AG20443 (cell line): ENCODE data around the gene VCP.
A peak's percentile ranks its signal among the peaks of the same experiment; 100 is the strongest.

ENCODE experiments used
- DNase-seq: peaks from one replicate; pipeline ENCODE4 v3.0.0; 2012; ENCODE audit warnings: low spot score, mixed read lengths

VCP gene

DNA sequence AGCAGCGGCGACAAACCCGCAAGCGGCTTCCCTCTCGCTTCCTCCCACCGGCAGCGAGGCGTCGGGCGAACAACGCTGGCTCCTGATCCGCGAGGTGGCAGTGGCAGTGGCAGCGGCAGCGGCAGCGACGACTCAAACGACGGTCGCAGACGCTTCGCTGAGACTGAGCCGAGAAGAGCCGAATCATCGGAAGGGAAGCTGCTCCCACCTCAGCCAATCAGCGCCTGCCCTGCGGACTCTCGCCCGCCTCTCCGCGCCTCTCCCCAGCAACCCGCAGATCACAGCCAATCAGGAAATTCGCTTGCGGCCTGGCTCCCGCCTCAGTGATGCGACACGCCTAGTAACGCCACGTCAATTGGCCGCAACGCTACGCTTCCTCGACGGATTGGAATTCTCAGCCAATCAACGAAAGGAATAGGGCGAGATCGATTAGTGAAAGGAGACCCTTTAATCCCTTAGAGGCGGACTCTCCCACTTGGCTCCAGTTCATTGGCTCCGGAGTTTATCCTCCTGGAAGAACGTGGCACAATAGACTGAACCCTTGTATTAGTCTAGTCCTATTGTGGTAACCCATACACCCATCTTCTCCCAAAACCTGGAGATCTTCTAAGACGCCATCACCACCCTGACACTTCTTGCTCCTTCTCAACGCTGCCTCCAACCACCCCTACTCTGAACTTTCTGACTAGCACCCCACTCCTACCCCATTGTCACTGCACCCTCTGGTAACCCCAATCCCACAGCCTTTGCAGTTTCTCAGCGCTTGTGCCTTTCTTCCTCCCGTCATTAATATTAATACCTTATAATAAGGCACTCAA lies at the start of gene VCP:
TSS of gene VCP (minus strand) at position 165 of the 818 bp plus-strand sequence. CDS start 272 bp downstream, outside the sequence.
- DNase-seq: peak; percentile 99

DNA sequence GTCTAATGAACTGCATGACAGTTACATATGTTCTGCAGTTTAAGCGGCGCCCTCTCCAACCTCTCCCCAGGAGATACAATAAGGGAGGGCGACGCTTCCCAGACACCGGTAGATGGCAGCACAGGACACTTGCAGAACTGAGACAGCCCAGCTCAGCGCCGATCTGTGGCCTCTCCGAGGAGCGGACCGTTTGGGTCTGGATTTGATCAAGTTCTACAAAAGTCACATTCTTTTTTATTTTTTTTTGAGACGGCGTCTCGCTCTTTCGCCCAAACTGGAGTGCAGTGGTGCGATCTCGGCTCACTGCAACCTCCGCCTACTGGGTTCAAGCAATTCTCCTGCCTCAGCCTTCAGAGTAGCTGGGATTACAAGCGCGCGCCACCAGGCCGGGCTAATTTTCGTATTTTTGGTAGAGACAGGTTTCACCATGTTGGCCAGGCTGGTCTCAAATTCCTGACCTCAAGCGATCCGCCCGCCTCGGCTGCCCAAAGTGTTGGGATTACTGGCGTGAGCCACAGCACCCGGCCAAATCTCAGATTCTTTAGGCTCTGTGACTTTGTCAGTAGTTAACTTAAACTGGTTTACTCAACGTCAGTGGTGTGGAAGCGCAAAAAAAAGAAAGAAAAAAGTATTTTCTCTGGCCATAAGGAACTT lies 44.6 kb upstream of the VCP start:
- DNase-seq: peak; percentile 89

DNA sequence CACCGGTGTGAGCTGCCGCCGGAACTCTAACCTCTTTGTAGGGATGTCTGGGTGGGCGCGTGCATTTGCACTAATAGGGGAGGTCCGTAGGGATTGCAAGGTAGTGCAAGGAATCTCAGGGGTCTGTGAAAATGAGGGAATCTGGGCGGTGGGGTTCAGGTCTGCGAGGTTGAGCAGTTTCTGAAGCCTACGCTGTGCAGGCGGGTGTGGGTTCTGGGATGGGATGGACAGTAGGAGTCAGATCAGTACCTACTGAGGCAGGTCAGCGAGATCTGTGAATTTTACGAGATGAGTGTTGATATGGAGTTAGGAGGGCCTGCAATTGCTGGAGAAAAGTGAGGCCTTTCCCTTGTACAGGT lies 44.1 kb upstream of the VCP start:
- no peak for DNase-seq

DNA sequence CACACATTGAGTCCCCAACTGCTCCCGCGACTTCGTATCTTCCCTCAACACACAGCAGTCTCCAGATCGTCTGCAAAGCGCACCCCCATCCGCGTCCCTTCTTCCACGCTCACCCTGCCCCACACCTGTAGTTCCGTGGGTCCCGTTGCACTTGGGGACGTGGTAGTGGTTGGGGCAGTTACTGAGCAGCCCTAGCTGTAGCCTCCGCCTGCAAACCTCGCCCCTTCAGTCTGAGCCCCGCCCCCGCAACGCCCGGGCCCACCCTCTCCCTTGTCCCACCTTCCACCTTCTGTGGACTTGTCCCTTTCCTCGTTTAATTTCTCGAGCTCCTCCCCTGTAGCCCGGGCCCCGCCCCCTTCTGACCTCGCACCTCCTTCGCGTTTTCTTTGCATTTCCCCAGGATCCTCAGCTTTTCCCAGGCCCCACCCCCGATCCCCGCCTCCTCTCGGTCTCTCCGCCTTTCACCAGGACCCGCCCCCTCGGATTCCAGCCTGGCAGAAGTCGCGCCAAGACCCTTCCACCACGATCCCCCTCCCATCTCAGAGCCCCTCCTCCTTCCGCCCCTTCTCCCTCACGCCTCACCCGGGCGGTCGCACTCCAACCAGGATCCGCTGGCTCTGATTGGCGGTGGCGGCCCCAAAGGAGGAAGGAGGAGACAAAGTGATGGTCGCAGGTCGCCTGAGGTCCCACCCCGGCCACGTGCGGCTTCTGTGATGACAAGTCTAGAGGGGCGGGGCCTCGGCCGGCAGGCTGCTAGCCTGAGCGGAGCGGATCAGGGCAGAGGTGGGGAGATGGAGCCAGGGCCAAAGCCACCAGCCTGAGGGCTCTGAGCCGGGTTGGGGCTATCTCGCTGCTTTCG lies 43.5 kb upstream of the VCP start, which contains the start of gene ATOSB:
TSS of gene ATOSB (minus strand) at position 183 of the 859 bp plus-strand sequence. CDS start 7,588 bp downstream, outside the sequence.
- peak; percentile 92 for DNase-seq

DNA sequence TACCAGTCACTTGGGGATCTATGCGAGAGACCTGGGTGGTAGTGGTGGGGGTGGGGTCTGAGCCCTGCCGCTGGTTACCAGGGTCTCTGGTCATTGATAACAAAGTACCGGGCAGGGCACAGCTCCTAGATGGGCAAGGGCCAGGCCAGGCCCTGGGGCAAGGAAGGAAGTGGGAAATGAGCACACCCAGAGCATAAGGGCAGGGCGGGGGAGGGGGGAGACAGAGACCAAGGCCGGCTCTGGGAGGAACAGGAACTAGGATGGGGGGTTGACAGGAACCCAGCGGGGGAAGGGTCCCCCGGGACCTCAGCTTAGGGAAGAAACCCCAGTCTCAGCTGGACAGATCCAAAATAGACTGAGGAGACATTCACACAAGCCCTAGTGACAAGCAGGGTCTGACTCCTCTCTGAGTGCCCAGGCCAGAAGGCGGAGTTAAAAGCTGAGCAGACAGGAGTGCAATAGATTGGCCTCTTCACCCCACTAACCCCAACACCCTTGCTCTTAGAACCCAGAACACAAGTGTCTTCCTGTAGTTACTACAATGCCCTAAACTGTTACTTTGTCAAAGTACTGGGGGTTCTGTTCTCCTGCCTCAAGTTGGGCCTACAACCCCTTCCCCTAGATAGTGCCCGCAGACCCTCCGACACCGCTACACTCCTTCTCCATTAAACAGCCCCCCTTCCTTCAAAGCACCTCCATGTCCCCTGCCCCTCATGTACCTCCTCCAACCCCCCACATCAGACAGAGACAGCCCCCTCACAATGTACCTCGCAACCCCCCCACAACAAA lies 42.6 kb upstream of the VCP start:
- DNase-seq: peak; percentile 22

DNA sequence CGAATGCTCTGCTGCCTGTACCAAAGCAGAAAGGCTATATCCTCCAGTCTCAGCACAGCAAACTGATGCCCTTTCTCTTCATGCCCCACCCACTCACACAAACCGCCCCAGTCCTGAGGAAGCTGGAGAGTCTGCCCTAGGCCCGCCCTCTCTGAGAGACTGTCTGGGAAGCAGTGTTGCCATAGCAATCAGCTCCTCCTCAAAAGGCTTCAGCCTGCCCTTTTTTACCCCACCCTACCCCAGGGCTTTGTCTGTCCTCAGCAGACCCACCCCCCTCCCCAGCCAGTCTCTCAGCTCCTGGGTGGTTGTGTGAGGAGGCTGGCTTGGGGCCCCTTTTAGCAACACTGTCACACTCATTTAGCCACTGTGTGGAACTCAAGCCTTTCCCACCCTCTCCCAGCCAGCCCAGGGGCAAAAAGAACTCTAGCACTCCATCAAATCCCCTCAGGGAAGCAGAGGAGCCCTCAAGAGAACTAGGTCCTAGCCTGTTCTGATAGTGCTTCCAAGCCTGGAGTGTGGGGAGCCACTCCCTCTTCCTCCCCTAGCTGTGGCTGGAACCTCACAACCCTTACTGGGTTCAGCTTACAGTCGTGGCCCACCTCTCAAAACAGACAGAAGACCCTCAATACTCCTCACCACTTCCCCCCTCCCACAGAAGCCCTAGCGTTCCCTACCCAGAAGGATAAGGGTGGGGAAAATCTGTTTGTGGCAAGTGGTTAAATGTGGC lies 41.9 kb upstream of the VCP start:
- peak; percentile 89 for DNase-seq

DNA sequence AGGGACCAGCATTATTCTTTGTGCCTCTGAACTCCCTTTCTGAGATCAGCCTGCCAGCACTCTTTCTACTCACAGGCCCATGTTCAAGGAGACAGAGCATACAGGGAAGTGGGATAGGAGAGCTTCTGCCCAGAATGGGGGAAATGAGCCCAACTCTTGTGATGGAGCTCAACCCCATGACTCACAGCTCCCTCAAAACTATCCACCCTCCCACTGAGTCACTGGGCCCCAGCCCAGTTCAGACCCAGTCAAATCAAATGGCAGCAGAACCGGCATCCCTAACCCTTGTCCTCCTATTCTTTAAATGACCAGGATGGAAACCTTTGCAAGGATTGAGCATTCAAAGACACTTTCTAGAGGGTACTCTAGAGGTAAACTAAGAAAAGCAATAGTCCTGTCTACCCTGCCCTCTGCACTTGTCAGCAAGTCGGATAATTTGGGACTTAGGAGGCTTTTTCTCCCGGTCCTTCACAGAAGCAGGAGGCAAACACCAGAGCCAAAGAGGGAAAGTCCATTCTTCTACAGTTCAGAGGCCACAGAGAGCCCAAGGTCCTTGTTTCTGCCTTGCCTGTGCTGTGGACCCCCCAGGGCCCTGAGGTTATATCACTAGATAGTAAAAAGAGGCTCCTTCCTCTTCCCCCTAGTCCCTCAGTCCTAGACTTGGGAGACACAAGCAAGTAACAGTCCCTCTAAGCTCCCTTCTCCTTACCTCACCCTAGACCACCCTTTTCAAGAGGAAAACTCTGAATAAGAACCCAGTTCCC lies 40.0 kb upstream of the VCP start:
- DNase-seq: peak; percentile 69

DNA sequence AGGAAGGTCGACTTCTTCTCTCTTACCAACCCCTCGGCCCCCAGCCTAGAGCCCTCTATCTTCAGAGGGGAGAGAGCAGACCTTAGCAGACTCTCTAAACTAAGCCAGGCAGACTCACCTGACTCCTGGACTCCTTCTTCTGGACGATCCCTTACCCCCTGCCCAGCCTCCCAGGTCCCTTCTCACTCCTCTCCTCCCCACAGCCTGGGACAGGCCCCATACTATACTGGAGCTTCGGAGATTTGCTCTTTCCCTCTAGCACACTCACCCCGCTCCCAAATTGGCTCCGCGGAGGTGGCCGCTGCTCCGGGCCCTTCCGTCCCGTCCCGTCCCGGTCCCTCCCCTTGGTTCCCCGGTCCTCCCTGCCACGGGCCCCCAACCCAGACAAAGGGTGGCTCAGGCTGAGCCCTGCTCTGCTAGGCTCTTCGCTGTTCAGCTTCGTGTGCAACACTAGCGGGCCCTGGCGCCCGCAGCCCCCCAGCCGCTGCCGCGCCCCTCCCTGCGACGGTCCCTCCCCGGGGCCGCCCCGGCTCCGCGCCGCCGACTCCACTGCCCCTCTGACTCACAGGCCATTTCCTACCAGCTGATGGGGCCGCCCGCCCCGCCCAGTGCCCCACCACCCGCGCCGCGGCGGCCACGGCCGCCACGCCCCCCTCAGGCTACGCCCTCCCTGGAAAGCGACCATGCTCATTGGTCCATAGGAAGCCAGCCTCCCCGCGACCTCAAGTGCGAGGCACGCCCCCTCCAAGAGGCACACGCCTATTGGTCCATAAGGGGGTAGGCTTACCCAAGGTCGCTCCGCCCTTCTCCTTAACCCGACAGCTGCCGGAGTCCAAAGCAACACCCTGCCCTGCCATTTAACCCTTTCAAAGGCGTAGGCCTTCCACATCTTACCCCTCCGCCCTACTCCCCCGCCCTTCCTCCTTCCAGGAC lies 38.8 kb upstream of the VCP start:
- DNase-seq: peak; percentile 95

DNA sequence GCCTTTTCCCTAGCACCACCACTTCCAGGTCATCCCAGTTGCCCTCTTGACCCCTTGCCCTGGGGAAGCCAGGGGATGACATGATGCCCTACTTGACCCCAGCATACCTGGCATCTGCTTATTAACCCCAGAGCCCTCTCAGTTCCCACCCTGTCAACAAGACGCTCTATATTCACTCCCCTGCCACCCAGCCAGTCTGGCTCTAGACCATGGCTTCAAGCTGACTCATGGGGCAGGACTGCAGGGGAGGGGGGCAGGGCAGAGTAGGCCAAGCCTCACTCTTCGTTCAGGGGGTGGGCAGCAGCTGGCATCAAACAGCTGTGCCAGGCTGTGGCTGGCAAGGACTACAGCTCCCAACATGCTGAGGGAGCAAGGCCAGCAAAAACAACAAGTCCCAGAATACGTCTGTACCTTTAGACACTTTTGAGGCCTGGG lies 37.9 kb upstream of the VCP start:
- peak; percentile 54 for DNase-seq

DNA sequence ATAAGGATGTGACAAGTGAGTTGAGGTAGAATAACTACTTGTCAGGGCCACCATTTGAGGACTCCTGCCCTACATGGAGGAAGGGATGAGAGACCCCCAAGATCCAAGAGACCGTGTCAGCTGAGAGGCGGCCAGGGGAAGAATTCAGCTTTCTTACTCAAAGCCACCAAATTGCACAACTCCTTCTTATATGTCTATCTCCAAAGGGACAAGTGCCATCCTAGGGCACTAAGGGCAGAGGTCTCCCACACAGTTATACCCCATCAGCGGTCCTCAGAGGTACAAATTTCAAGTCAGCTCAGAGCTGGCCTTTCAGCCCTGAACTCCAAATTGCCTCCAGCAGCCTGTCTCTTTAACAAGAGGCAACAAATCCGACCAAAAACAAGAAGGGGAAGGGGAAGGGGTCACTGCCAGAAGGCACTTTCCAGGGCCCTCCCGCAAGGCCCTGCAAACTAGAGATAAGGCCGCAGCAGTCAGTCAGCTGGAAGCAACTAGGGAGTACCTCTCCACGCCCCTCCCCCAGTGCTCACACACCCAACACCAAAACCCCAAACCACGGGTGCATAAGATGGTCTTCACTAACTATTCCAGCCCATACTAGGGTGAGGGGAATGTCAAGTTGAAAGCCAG lies 36.6 kb upstream of the VCP start:
- no peak for DNase-seq

DNA sequence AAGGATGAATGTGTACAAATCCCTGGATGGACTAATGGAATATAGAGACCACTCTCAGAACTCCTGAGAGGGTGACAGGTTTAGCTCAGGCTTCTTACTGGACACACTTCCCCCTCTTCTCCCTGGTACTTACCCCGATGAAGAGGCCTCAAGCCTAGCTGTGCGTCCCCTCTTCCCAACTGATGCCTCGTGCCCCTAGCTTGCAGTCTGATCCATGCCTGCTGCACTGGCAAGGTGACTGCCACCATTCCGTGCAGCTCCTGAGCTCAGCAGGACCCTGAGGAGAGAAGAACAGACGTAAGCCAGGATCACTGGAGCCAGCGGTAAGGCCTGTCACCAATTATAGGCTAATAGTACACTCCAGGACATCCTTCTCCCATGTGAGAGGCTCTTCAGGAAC lies 36.0 kb upstream of the VCP start:
- DNase-seq: no peak

DNA sequence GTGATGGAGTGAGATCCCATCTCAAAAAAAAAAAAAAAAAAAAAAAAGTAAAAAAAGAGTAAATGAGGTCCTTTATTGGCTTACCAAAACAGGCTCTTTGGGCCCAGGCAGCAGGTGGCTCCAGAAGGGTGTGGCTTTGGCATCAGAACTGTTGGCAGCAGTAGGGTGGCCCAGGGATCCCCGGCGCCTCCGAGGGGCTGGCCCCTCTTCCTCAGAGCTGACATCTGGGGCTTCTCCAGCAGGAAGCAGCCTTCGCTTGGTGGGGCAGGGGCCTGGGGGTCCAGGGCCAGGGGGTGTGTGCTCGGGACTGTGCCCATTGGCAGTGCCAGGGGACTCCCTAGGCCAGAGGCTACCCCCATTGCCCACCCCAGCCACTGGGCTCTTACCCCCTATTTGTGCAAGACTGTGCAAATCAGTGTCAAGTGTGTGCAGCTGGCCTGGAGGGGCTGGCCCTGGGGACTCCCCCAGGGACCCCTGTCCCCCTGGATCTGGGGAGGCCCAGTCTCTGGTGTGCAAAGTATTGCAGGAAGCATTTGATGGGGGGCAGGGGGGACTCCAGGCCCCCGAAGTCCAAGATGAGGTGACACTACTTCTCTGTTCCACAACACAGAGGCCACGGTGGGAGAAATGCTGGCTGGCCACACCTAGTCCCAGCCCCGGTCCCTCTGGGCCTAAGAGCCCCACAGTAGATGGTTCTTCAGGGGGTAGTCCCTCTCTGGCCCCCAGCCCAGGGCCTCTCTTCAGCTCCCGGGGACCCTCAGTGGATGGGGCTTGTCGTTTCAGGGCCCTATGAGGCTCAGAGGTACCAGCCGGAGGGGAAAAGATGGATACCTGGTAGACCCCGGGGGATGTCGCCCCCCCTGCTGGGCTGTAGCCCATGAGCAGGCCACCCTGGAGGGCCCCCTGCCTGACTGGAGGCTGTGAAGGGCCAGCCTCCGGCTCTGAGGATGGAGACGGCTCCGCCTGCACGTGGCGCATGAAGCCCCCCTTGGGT lies 35.2 kb upstream of the VCP start:
- no peak for DNase-seq

DNA sequence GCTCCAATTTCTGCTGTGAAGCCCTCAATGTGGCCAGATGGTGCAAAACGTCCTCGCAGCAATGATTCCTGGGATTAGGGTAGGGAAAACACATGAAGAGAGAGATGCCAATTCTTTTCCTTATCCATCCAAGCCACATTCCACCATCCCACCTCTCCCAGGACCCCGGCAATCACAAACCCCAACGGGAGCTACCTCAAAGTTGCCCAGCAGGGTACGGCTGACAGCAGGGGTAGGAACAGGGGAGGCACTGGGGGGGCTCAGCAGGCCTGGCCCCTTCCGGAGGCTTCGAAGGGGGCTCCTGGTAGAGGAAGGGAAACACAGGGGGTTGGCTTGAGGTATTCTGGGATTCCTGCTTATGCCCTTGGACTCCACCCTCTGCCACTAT lies 33.9 kb upstream of the VCP start:
- DNase-seq: no peak

DNA sequence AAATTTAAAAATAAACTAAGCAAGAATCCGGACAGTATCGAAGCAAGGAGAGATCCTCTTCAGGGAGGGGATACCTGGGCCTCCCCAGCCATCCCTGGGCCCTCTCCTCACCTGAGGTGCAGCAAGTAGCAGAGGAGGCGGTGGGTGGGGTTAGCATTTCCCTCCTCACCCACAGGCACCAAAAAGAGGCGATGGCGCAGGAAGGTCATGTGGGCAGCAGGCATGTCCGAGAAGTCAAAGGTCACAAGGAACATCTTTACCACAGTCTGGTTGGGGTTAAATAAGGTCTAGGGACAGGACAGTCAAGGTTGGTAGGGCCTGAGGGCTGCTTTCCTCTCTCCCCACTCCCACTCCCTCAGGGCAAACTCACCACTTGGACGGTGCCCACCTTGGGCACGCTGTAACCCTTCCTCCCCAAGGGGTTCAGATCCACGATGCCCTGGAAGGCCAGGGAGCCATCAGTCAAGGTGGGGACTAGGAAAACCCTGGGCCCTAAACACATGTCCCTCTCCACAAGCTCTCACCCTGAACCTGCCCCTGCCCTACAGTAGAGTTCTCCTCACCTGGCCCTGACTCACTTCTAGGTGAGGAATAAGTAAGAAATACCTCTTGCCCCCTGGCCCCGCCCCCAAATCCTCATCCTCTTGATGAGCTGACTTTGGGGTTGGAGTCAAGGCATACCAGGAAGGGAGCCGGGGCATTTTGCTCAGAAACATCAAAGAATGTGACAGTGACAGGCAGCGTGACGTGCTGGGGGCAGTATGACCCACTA lies 33.3 kb upstream of the VCP start:
- no peak for DNase-seq

DNA sequence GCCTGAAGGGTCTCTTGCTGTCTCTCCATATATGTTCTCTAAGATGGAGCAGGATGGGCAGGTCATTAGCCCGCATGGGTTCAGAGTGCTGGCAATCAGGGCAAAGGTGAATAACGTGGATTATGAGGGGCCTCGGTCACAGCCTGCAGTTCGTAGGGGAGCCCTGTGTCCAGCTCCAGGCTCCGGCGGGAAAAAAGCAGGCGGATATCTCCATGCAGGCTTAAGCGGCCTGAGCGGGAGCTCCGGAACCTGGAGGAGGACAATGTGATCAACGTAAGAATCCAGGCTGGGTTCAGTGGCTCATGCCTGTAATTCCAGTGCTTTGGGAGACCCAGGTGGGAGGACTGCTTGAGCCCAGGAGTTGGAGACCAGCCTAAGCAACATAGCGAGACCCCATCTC lies 32.7 kb upstream of the VCP start:
- DNase-seq: no peak

DNA sequence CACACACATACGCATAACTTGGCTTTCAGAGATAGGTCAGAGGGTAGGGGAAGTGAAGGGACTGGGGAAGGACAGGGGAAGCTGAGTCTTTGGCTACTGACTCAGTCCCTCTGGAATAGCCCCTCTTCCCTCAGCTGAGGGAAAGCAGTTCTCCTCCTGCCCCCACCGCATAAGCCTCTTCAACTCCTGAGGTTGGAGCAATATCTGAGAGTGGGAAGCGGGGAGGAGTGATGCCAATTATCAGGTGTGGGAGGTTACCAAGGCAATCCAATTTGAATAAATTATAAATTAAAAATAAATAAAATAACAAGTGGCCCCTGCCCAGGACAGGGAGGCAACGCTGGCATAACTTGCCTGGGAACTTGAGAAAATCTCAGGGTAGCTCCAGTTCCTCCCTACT lies 32.2 kb upstream of the VCP start:
- DNase-seq: no peak
